ENCODE measurements around the gene MAP3K19.
"Not testable (repeated sequence)": the region's sequence is repeated elsewhere in the genome, so short reads cannot be mapped to it uniquely, and the experiment has no call there.

The MAP3K19 gene

DNA sequence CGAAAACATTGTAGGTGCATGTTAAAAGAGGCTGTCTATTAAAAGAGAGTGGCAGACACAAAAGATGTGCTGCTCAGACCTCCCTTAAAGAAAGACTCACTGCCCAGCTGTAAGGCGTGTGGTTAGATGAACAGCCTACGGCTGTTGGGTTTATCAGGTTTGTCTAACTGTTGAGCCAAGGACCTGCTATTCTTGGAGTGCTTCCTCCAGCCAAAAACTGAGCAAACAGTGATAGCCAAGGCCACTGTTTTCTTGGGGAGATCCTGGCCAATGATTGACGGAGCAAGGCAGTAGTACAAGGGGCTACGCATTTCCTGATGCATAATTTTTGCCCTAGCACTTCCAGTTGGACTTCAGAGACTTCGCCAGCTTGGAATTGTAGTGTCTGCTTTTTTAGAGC, 3.4 kb upstream of the MAP3K19 start:
- Histone ChIP-seq H3K9me3 (ENCODE audit: control insufficient read depth, insufficient read depth, low read length) (no peaks in the 10 kb centered on the region), H3K4me3 (ENCODE audit: low read length) (no peak overlapping the region), H3K27me3 (ENCODE audit: control insufficient read depth, insufficient read depth, low read length) (no peaks in the 10 kb centered on the region), H3K27ac (ENCODE audit: low read length) (no peak overlapping the region), H3K4me1 (ENCODE audit: control insufficient read depth, insufficient read depth, low read length) (no peaks in the 10 kb centered on the region), H3K36me3 (ENCODE audit: control insufficient read depth, insufficient read depth, low read length) (no peaks in the 10 kb centered on the region)
- no CpG with 5 or more reads among the region's 6 CpGs for WGBS (ENCODE audit: insufficient coverage, insufficient read length)
- DNase-seq (ENCODE audit: low read depth, low spot score) = no peak

DNA sequence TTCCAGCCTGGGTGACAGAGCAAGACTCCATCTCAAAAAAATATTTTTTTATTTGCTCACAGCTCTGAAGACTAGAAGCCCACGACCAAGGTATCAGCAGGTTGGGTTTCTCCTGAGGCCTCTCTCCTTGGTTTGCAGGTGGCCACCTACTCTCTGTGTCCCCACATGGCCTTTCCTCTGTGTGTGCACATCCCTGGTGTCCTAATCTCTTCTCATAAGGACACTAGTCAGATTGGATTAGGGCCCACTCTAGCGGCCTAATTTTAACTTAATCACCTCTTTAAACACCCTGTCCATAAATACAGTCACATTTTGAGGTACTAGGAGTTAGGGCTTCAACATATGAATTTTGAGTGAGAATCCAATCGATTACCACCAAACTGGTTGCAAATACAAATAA, 2.9 kb upstream of the MAP3K19 start:
- Histone ChIP-seq H3K36me3 (ENCODE audit: control insufficient read depth, insufficient read depth, low read length) (no peaks in the 10 kb centered on the region), H3K27me3 (ENCODE audit: control insufficient read depth, insufficient read depth, low read length) (no peaks in the 10 kb centered on the region), H3K4me1 (ENCODE audit: control insufficient read depth, insufficient read depth, low read length) (no peaks in the 10 kb centered on the region), H3K9me3 (ENCODE audit: control insufficient read depth, insufficient read depth, low read length) (no peaks in the 10 kb centered on the region), H3K27ac (ENCODE audit: low read length) (no peak overlapping the region), H3K4me3 (ENCODE audit: low read length) (no peak overlapping the region)
- no CpG with 5 or more reads among the region's 3 CpGs for WGBS (ENCODE audit: insufficient coverage, insufficient read length)
- no peak for DNase-seq (ENCODE audit: low read depth, low spot score)

DNA sequence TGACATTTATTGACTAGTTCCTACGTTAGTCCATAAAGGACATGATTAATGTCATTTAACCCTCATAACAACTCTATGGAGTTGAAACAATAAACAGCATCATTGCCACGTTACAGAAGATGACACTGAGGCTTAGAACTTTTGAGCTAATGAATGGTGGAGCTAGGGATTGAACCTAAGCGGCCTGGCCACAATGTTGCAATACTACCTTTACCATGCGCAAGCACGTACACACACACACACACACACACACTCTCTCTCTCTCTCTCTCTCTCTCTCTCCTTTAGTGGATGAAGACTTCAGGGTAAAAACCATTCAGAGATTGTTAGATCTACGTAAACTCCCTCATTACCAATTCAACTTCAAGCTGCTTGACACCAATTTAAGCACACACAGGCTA, 875 bp upstream of the MAP3K19 start:
- no peaks in the 10 kb centered on the region for H3K36me3 ChIP-seq (ENCODE audit: control insufficient read depth, insufficient read depth, low read length)
- DNase-seq (ENCODE audit: low read depth, low spot score) = no peak
- H3K27me3 ChIP-seq (ENCODE audit: control insufficient read depth, insufficient read depth, low read length) = no peaks in the 10 kb centered on the region
- H3K9me3 ChIP-seq (ENCODE audit: control insufficient read depth, insufficient read depth, low read length) = no peaks in the 10 kb centered on the region
- no peak overlapping the region for H3K27ac ChIP-seq (ENCODE audit: low read length)
- no peak overlapping the region for H3K4me3 ChIP-seq (ENCODE audit: low read length)
- H3K4me1 ChIP-seq (ENCODE audit: control insufficient read depth, insufficient read depth, low read length) = no peaks in the 10 kb centered on the region
- WGBS (ENCODE audit: insufficient coverage, insufficient read length) = no CpG with 5 or more reads among the region's 6 CpGs

DNA sequence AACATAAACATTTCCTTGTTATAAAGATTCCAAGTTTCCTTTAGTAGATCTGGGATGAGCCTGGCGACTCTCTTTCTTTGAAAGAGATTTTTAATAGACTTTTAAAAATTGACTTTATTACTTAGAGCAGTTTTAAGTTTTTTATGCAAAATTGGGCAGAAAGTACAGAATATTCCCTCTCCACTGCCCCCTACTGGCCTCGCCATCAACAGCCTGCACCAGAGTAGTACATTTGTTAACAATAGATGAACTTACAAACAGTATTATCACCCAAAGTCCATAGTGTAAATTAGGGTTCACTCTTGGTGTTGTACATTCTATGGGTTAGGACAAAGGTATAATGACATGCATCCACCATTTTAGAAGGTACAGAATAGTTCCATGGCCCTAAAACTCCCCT, 3.9 kb downstream of the MAP3K19 start:
- no peaks in the 10 kb centered on the region for H3K9me3 ChIP-seq (ENCODE audit: control insufficient read depth, insufficient read depth, low read length)
- WGBS (ENCODE audit: insufficient coverage, insufficient read length) = no CpG with 5 or more reads among the region's 2 CpGs
- no peaks in the 10 kb centered on the region for H3K27me3 ChIP-seq (ENCODE audit: control insufficient read depth, insufficient read depth, low read length)
- DNase-seq (ENCODE audit: low read depth, low spot score) = no peak
- H3K4me3 ChIP-seq (ENCODE audit: low read length) = no peak overlapping the region
- no peaks in the 10 kb centered on the region for H3K4me1 ChIP-seq (ENCODE audit: control insufficient read depth, insufficient read depth, low read length)
- H3K27ac ChIP-seq (ENCODE audit: low read length) = no peak overlapping the region
- no peaks in the 10 kb centered on the region for H3K36me3 ChIP-seq (ENCODE audit: control insufficient read depth, insufficient read depth, low read length)

DNA sequence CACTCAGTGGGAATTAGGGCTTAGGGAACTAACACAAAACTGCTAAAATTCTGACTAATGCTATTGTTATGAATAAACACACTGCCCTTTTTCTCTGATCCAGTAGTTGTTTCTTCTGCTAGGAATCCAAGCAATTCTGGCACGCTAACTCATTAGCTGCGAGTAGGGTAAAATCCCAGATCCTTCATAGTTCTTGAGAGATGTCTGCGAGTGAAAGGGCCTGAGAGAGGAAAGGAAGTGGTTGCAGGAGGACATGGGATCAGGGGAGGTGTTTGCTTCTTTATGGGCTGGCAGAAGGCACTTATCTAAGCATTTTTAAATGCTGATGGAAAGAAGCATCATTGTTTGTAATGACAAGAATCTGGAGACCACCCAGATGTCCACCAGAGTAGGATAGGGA, 9.4 kb downstream of the MAP3K19 start:
- no peak for DNase-seq (ENCODE audit: low read depth, low spot score)
- no CpG with 5 or more reads among the region's 3 CpGs for WGBS (ENCODE audit: insufficient coverage, insufficient read length)
- no peaks in the 10 kb centered on the region for H3K27me3 ChIP-seq (ENCODE audit: control insufficient read depth, insufficient read depth, low read length)
- H3K9me3 ChIP-seq (ENCODE audit: control insufficient read depth, insufficient read depth, low read length) = no peaks in the 10 kb centered on the region
- no peak overlapping the region for H3K27ac ChIP-seq (ENCODE audit: low read length)
- no peak overlapping the region for H3K4me3 ChIP-seq (ENCODE audit: low read length)
- H3K4me1 ChIP-seq (ENCODE audit: control insufficient read depth, insufficient read depth, low read length) = no peaks in the 10 kb centered on the region
- no peaks in the 10 kb centered on the region for H3K36me3 ChIP-seq (ENCODE audit: control insufficient read depth, insufficient read depth, low read length)

DNA sequence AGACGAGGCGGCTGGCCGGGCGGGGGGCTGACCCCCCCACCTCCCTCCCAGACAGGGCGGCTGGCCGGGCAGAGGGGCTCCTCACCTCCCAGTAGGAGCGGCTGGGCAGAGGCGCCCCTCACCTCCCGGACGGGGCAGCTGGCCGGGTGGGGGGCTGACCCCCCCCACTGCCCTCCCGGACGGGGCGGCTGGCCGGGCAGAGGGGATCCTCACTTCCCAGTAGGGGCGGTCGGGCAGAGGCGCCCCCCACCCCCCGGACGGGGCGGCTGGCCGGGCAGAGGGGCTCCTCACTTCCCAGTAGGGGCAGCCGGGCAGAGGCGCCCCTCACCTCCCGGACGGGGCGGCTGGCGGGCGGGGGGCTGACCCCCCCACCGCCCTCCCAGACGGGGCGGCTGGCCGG, 14.0 kb downstream of the MAP3K19 start:
- H3K27ac ChIP-seq (ENCODE audit: low read length); H3K4me3 ChIP-seq (ENCODE audit: low read length); H3K27me3 ChIP-seq (ENCODE audit: control insufficient read depth, insufficient read depth, low read length); H3K4me1 ChIP-seq (ENCODE audit: control insufficient read depth, insufficient read depth, low read length); DNase-seq (ENCODE audit: low read depth, low spot score); H3K9me3 ChIP-seq (ENCODE audit: control insufficient read depth, insufficient read depth, low read length); H3K36me3 ChIP-seq (ENCODE audit: control insufficient read depth, insufficient read depth, low read length): not testable (repeated sequence)
- WGBS (ENCODE audit: insufficient coverage, insufficient read length) = no CpG with 5 or more reads among the region's 33 CpGs

DNA sequence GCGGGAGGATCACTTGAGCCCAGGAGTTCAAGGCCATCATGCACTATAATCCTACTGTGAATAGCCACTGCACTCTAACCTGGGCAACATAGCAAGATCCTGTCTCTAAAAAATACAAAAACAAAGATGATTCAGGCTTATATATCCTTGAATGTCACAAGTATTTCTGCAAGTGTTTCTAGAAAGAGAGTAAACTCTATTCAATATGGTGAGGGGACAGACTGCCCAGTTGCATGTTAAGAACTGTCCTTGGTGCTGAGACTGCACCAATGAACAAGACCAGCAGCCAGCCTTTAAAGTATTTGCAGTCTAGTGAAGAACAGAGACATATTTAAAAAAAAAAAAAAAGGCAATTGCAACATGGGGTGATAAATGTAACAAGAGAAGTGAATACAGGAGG, 16.4 kb downstream of the MAP3K19 start:
- H3K9me3 ChIP-seq (ENCODE audit: control insufficient read depth, insufficient read depth, low read length) = no peaks in the 10 kb centered on the region
- no CpG with 5 or more reads among the region's 1 CpG for WGBS (ENCODE audit: insufficient coverage, insufficient read length)
- H3K27me3 ChIP-seq (ENCODE audit: control insufficient read depth, insufficient read depth, low read length) = no peaks in the 10 kb centered on the region
- H3K36me3 ChIP-seq (ENCODE audit: control insufficient read depth, insufficient read depth, low read length) = no peaks in the 10 kb centered on the region
- H3K4me3 ChIP-seq (ENCODE audit: low read length) = no peak overlapping the region
- no peak overlapping the region for H3K27ac ChIP-seq (ENCODE audit: low read length)
- H3K4me1 ChIP-seq (ENCODE audit: control insufficient read depth, insufficient read depth, low read length) = no peaks in the 10 kb centered on the region
- DNase-seq (ENCODE audit: low read depth, low spot score) = no peak

DNA sequence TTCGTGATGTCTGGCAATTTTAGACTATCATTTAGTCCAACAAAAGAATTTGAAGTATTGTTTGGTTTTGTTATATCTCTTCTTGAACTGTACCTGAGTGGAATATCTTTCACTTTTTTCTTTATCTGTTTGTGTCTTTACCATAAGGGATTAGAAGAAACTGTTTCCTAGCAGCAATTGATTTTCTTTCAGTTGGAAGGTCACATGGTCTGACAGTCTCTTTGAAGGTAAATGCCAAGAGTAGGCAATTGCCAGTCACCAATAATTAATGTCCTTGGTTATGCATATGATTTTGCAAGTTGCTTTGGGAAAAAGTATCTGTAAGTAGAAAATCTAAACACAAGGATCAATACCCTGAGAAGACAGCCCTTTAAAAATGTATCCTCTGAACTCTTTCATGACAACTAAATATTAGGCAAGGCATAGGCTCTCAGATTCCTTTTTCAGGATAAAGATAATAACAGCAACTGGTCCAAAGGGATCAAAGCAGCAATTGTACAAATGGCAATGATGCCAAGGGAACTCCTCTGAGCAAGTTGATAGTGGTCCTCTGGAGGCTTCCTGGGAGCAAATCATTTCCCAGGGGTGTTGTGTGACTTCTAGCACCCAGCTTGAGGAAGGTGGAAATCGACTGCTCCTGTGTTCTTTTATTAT, 17.6 kb downstream of the MAP3K19 start:
- no CpG with 5 or more reads among the region's 2 CpGs for WGBS (ENCODE audit: insufficient coverage, insufficient read length)
- H3K36me3 ChIP-seq (ENCODE audit: control insufficient read depth, insufficient read depth, low read length) = no peaks in the 10 kb centered on the region
- no peaks in the 10 kb centered on the region for H3K9me3 ChIP-seq (ENCODE audit: control insufficient read depth, insufficient read depth, low read length)
- no peak overlapping the region for H3K27ac ChIP-seq (ENCODE audit: low read length)
- DNase-seq (ENCODE audit: low read depth, low spot score) = no peak
- H3K27me3 ChIP-seq (ENCODE audit: control insufficient read depth, insufficient read depth, low read length) = no peaks in the 10 kb centered on the region
- H3K4me1 ChIP-seq (ENCODE audit: control insufficient read depth, insufficient read depth, low read length) = no peaks in the 10 kb centered on the region
- no peak overlapping the region for H3K4me3 ChIP-seq (ENCODE audit: low read length)

DNA sequence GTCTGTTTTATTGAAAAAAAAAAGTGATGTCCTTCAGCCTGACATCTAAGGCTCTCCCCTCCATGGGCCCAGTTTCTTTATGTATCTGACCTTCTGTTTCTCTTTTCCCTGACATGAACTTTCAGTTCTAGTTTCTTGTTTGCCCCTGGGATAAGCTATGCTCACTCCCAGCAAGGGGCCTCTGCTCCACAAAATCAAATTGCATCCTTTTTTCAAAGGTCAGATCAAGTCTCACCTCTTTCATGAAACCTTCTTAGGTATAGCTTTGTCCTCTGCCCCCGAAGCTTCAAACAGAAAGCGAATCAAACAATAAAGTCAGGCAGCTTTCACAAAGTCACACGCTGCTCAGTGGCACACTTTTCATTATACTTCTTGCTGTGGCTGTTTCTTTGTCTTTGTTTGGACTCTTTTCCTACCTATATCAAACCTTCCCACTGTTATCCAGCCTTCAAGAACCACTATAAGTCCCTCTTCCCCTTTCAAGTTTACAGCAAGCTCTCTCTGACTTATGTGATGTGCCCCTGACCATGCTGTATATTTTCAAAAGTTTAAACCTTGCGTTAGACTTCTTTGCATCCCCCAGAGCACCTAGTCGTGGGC, 23.3 kb downstream of the MAP3K19 start:
- H3K36me3 ChIP-seq (ENCODE audit: control insufficient read depth, insufficient read depth, low read length) = no peaks in the 10 kb centered on the region
- no peaks in the 10 kb centered on the region for H3K27me3 ChIP-seq (ENCODE audit: control insufficient read depth, insufficient read depth, low read length)
- DNase-seq (ENCODE audit: low read depth, low spot score) = no peak
- no peak overlapping the region for H3K4me3 ChIP-seq (ENCODE audit: low read length)
- no CpG with 5 or more reads among the region's 5 CpGs for WGBS (ENCODE audit: insufficient coverage, insufficient read length)
- no peaks in the 10 kb centered on the region for H3K4me1 ChIP-seq (ENCODE audit: control insufficient read depth, insufficient read depth, low read length)
- H3K27ac ChIP-seq (ENCODE audit: low read length) = no peak overlapping the region
- H3K9me3 ChIP-seq (ENCODE audit: control insufficient read depth, insufficient read depth, low read length) = no peaks in the 10 kb centered on the region

DNA sequence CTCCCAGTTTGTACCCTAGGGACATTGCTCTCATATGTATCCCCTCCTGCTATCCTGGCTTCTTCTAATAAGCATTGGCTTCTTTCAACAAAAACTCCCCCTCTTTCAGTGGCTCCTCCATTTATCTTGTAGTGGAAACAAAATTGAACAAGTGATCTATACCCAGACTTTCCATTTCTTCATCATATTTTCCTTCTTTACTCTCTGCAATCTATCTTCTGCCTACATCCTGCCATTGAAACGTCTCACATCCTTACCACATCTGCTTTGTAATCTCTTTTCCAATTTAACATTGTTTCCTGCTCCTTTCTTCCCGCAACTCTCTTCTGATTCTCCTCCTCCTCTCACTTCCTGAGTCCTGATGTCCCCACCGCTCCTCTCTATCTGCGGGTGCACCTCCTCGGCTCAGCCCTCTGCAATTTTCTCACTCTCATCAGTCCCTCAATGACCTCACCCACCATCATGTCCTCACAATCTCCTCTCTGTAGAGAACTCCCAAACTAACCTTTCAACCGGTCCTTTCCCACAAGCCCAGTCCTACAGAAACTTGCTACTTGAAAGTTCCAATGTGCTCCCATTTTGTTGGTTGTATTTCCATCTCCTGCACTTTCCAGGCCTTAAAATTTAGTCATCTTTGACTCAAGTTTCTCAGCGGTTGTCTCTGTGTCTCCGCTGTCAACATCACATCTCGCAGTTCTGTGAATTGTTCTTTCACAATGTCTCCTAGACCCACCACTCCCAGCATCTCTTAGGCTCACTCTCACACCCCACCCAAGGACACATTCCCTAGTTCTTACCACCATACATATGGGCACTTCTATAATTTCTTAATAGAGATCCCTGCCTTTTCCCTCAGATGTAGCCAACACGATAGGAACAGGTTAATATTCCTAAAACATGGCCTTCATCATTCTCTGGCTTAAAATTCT, 24.0 kb downstream of the MAP3K19 start:
- no peak for DNase-seq (ENCODE audit: low read depth, low spot score)
- 100% methylated on average over 1 of the region's 10 CpGs for WGBS (ENCODE audit: insufficient coverage, insufficient read length)
- no peak overlapping the region for H3K4me3 ChIP-seq (ENCODE audit: low read length)
- H3K27ac ChIP-seq (ENCODE audit: low read length) = no peak overlapping the region
- H3K27me3 ChIP-seq (ENCODE audit: control insufficient read depth, insufficient read depth, low read length) = no peaks in the 10 kb centered on the region
- H3K4me1 ChIP-seq (ENCODE audit: control insufficient read depth, insufficient read depth, low read length) = no peaks in the 10 kb centered on the region
- no peaks in the 10 kb centered on the region for H3K36me3 ChIP-seq (ENCODE audit: control insufficient read depth, insufficient read depth, low read length)
- H3K9me3 ChIP-seq (ENCODE audit: control insufficient read depth, insufficient read depth, low read length) = no peaks in the 10 kb centered on the region

Measured in iPS DF 6.9 (cell line).